B cell (primary cell): ENCODE measurements around the gene MEPCE. TPM values are rescaled to one million over a fixed set of nuclear protein-coding genes. Genes with fewer than 3 reads are reported as not detected.

ENCODE experiments used
- ATAC-seq: fragments of 200-7000 bp; cut with Tn5 transposase; one replicate; pipeline ENCODE4 v1.10.0; 2021; ENCODE audit warnings: low read depth, mild to moderate bottlenecking, moderate number of reproducible peaks, moderate library complexity
- CTCF ChIA-PET: fragments of 350-600 bp; sonication (Branson Sonifier 250); formaldehyde crosslinking; loops from one replicate; lab custom pipeline; 2021; ENCODE audit warnings: antibody characterized with exemption, inconsistent platforms; lab: Charles Lee
- POLR2A ChIA-PET: fragments of 350-600 bp; sonication (Branson Sonifier 250); formaldehyde crosslinking; loops from one replicate; lab custom pipeline; 2021; ENCODE audit warnings: antibody characterized with exemption; lab: Charles Lee
- DNase-seq: peaks from one replicate; pipeline ENCODE4 v3.0.0; 2013
- H2AFZ ChIP-seq: 2 replicates; pipeline ENCODE4 v1.6.1; 2012; ENCODE audit warnings: mild to moderate bottlenecking, low read depth, low read length; ENCODE audit not compliant: insufficient read depth, poor library complexity, severe bottlenecking
- H3K27ac ChIP-seq, 2 donors: 1 replicate in 1 of 2; 2 replicates in 1 of 2; pipeline ENCODE4 v1.5.1; 2012 to 2013; ENCODE audit warnings: low read length in 2 of 2, mild to moderate bottlenecking in 2 of 2, moderate library complexity in 1 of 2
- H3K27me3 ChIP-seq, 4 experiments: fragments of 200-600 bp in 1 of 4; sonication (generic) in 1 of 4; replicated peaks in 1 of 4; 1 replicate in 2 of 4; 2 replicates in 2 of 4; pipeline versions ENCODE4 v1.6.1 to v1.7.0; 2013 to 2016; ENCODE audit warnings: low read length in 3 of 4, mild to moderate bottlenecking in 2 of 4, mixed read lengths in 1 of 4, moderate library complexity in 1 of 4; ENCODE audit not compliant: insufficient read depth in 4 of 4, control insufficient read depth in 3 of 4; ENCODE audit errors: control extremely low read depth in 1 of 4
- H3K36me3 ChIP-seq, 2 experiments: replicated peaks in 1 of 2; 1 replicate in 1 of 2; 2 replicates in 1 of 2; pipeline versions ENCODE4 v1.6.1 to v1.7.1; 2013; ENCODE audit warnings: low read length in 1 of 2; ENCODE audit not compliant: insufficient read depth in 2 of 2, control insufficient read depth in 1 of 2; ENCODE audit errors: control extremely low read depth in 1 of 2, extremely low read depth in 1 of 2
- H3K4me1 ChIP-seq, 2 donors: fragments of 200-600 bp in 1 of 2; sonication (generic) in 1 of 2; 1 replicate in 1 of 2; 2 replicates in 1 of 2; pipeline versions ENCODE4 v1.5.1 to v1.6.1; 2013 to 2017; ENCODE audit warnings: low read length in 2 of 2; ENCODE audit not compliant: control insufficient read depth in 2 of 2, insufficient read depth in 2 of 2
- H3K4me2 ChIP-seq: replicated peaks from 2 replicates; pipeline ENCODE3; 2012; ENCODE audit warnings: mild to moderate bottlenecking, low read depth, low read length; ENCODE audit not compliant: poor library complexity, severe bottlenecking
- H3K4me3 ChIP-seq, 5 experiments: fragments of 200-600 bp in 1 of 5; sonication (generic) in 1 of 5; 1 replicate in 3 of 5; 2 replicates in 2 of 5; pipeline versions ENCODE4 v1.5.1 to v1.7.0; 2011 to 2016; ENCODE audit warnings: low read length in 4 of 5, mild to moderate bottlenecking in 4 of 5, low read depth in 2 of 5, control low read depth in 1 of 5, moderate library complexity in 1 of 5; ENCODE audit not compliant: insufficient read depth in 1 of 5; ENCODE audit errors: control extremely low read depth in 1 of 5, extremely low read depth in 1 of 5
- H3K79me2 ChIP-seq: fragments of 200-600 bp; sonication (generic); one replicate; pipeline ENCODE4 v1.6.0; 2016; ENCODE audit warnings: low read length; ENCODE audit not compliant: control insufficient read depth, insufficient read depth
- H3K9ac ChIP-seq: fragments of 200-600 bp; sonication (generic); 2 replicates; pipeline ENCODE4 v1.6.1; 2017; ENCODE audit warnings: mild to moderate bottlenecking, low read length, moderate library complexity
- H3K9me3 ChIP-seq, 3 donors: one replicate each; pipeline versions ENCODE4 v1.6.1 to v1.7.1; 2013; ENCODE audit warnings: low read length in 2 of 3; ENCODE audit not compliant: control insufficient read depth in 2 of 3, insufficient read depth in 1 of 3; ENCODE audit errors: control extremely low read depth in 1 of 3
- H4K20me1 ChIP-seq: 2 replicates; pipeline ENCODE4 v1.6.0; 2012; ENCODE audit warnings: mild to moderate bottlenecking, low read length; ENCODE audit not compliant: insufficient read depth, control insufficient read depth, poor library complexity, severe bottlenecking
- H3K27ac Mint-ChIP-seq: one replicate; pipeline ENCODE4 v1.8.0; 2021; ENCODE audit warnings: mixed read lengths
- H3K27me3 Mint-ChIP-seq: one replicate; pipeline ENCODE4 v1.8.0; 2021; ENCODE audit warnings: mixed read lengths
- H3K4me1 Mint-ChIP-seq: one replicate; pipeline ENCODE4 v1.8.0; 2021; ENCODE audit warnings: mixed read lengths
- H3K4me3 Mint-ChIP-seq: one replicate; pipeline ENCODE4 v1.8.0; 2021; ENCODE audit warnings: mixed read lengths
- H3K9me3 Mint-ChIP-seq: one replicate; pipeline ENCODE4 v1.8.0; 2022; ENCODE audit warnings: mixed read lengths; ENCODE audit not compliant: insufficient read depth
- CTCF ChIP-seq: fragments of 200-600 bp; IDR thresholded peaks from one replicate; pipeline ENCODE4 v1.8.0; 2022; ENCODE audit warnings: antibody characterized with exemption, mild to moderate bottlenecking
- EZH2 ChIP-seq: IDR thresholded peaks from 2 replicates; pipeline ENCODE4 v1.6.1; 2012; ENCODE audit warnings: borderline replicate concordance, low read depth, mild to moderate bottlenecking, moderate library complexity, low read length; ENCODE audit not compliant: insufficient read depth, poor library complexity, severe bottlenecking
- WGBS: methylation state at CpG from one replicate; pipeline ENCODE4 v1.1.5; 2013; ENCODE audit warnings: missing lambda C conversion rate; ENCODE audit not compliant: insufficient coverage; 5-methylcytosine and 5-hydroxymethylcytosine counted together
- intact Hi-C: fragments of 100-400 bp; cut with micrococcal nuclease; formaldehyde crosslinking; loops from one replicate; pipeline ENCODE4 v1.10.0; 2022
- polyA plus RNA-seq: library from polyadenylated mRNA; depleted of rRNA; stranded (reverse); fragments of >200 nt; gene quantifications from 2 replicates; pipeline ENCODE4 v1.2.3, GENCODE V29; 2012
- total RNA-seq, 2 donors: library from RNA; stranded (reverse); fragments of 120-200 nt in 1 of 2; gene quantifications; 1 replicate in 1 of 2; 2 replicates in 1 of 2; pipeline versions ENCODE4 v1.2.3 to v1.2.4, GENCODE V29; 2013 to 2022

Gene MEPCE
- total and polyA plus RNA-seq, 2 donors (not counting 1 experiment from before 2014, with no cell fraction given) = 54.5 to 90.6 TPM

GRCh38 chr7:100397315-100398081 is 32.1 kb upstream of the MEPCE start:
- H3K9ac ChIP-seq = no peak overlapping the region
- no peaks in the 10 kb centered on the region for H3K27me3 Mint-ChIP-seq
- intact Hi-C loops = loop anchor here (2.0 kb wide), 2 partner anchors 31 to 53 kb away; partner anchors contain the start of genes MEPCE and ZCWPW1
- peaks cover 0 to 6% of the 10 kb centered on the region in 2 experiments for H3K36me3 ChIP-seq
- peak overlapping the region; percentile 93 for H3K27ac Mint-ChIP-seq
- 87% methylated on average over 13 of the region's 13 CpGs for WGBS
- H3K9me3 ChIP-seq = peaks cover 0 to 4% (median 0%) of the 10 kb centered on the region in 3 donors
- ATAC-seq (no peak), DNase-seq (no peak)
- peak overlapping the region; percentile 63 for H3K4me2 ChIP-seq
- no peaks in the 10 kb centered on the region for H3K79me2 ChIP-seq
- POLR2A ChIA-PET = interaction anchor here (1.3 to 1.4 kb wide), 3 partner anchors 28 to 31 kb away, joined by 3 to 11 read pairs (median 5); no protein-coding TSS in a partner anchor
- peak overlapping the region in 1 of 5 experiments; percentile 37 for H3K4me3 ChIP-seq
- H3K4me1 Mint-ChIP-seq = peaks cover 44% of the 10 kb centered on the region
- no peaks in the 10 kb centered on the region for H4K20me1 ChIP-seq
- CTCF ChIA-PET = interaction anchor here (1.6 to 3.2 kb wide), 4 partner anchors 9 to 38 kb away, joined by 4 to 24 read pairs (median 9); no protein-coding TSS in a partner anchor
- peak overlapping the region; percentile 32 to 46 for H3K27ac ChIP-seq
- no peaks in the 10 kb centered on the region for H3K27me3 ChIP-seq
- no peak for TF ChIP-seq EZH2
- no peak for TF ChIP-seq CTCF
- H3K4me1 ChIP-seq = peaks cover 30 to 41% of the 10 kb centered on the region in 2 donors
- H2AFZ ChIP-seq = peak overlapping the region; percentile 27
- no peaks in the 10 kb centered on the region for H3K9me3 Mint-ChIP-seq
- peak overlapping the region; percentile 74 for H3K4me3 Mint-ChIP-seq

GRCh38 chr7:100398239-100398638 is 31.4 kb upstream of the MEPCE start:
- H3K79me2 ChIP-seq = no peaks in the 10 kb centered on the region
- H3K9me3 ChIP-seq = peaks cover 0 to 4% (median 0%) of the 10 kb centered on the region in 3 donors
- peaks cover 26 to 37% of the 10 kb centered on the region in 2 donors for H3K4me1 ChIP-seq
- TF ChIP-seq CTCF = no peak
- TF ChIP-seq EZH2 = no peak
- no peak for DNase-seq
- Mint-ChIP-seq H3K4me3 (peak overlapping the region; percentile 24), H3K27ac (peak overlapping the region; percentile 79), H3K9me3 (no peaks in the 10 kb centered on the region), H3K27me3 (no peaks in the 10 kb centered on the region), H3K4me1 (peaks cover 39% of the 10 kb centered on the region)
- H3K36me3 ChIP-seq = peaks cover 0 to 10% of the 10 kb centered on the region in 2 experiments
- H3K9ac ChIP-seq = no peak overlapping the region
- no peaks in the 10 kb centered on the region for H3K27me3 ChIP-seq
- intact Hi-C loops = no loop called here
- WGBS = 95% methylated on average over 2 of the region's 2 CpGs
- H3K4me2 ChIP-seq = no peak overlapping the region
- no peak overlapping the region for H3K27ac ChIP-seq
- ATAC-seq = no peak
- POLR2A ChIA-PET = interaction anchor here (1.3 kb wide), 1 partner anchor 30 kb away, joined by 3 read pairs; no protein-coding TSS in a partner anchor
- no peaks in the 10 kb centered on the region for H4K20me1 ChIP-seq
- no peak overlapping the region for H2AFZ ChIP-seq
- H3K4me3 ChIP-seq = no peak overlapping the region
- CTCF ChIA-PET = interaction anchor here (3.0 to 3.2 kb wide), 2 partner anchors 9 to 39 kb away, joined by 10 to 24 read pairs; no protein-coding TSS in a partner anchor
